OCI-LY7 (cell line): ENCODE data around the gene DYNLT4.

Experiments used
- CTCF ChIP-seq: fragments of 200-600 bp; sonication (generic); conservative IDR thresholded peaks from 2 replicates; pipeline ENCODE4 v1.5.1; 2014; ENCODE audit warnings: mild to moderate bottlenecking, antibody characterized with exemption, low read length, moderate library complexity, mixed read lengths
- EZH2phosphoT487 ChIP-seq: fragments of 200-600 bp; sonication (generic); IDR thresholded peaks from 2 replicates; pipeline ENCODE4 v1.6.1; 2018; ENCODE audit warnings: low read depth, borderline replicate concordance, mild to moderate bottlenecking, mixed run types, antibody characterized with exemption, low read length, moderate library complexity, mixed read lengths

GRCh38 chr1:44776730-44777068 is 30.5 kb downstream of the DYNLT4 start:
- no peak for TF ChIP-seq CTCF
- no peak for TF ChIP-seq EZH2phosphoT487
